SH-SY5Y (cell line): ENCODE measurements around the gene CCN6.

ENCODE experiments used
- GATA2 ChIP-seq: IDR thresholded peaks from 2 replicates; pipeline ENCODE4 v1.6.1; 2011; ENCODE audit warnings: mild to moderate bottlenecking, low read depth, low read length
- GATA3 ChIP-seq: IDR thresholded peaks from 2 replicates; pipeline ENCODE4 v1.6.1; 2011; ENCODE audit warnings: low read depth, mild to moderate bottlenecking, low read length, moderate library complexity

Gene CCN6

GRCh38 chr6:112054555-112055190 lies 769 bp downstream of the CCN6 start:
- TF ChIP-seq GATA3 (no peak), GATA2 (no peak)

GRCh38 chr6:112058243-112059032 lies 4.5 kb downstream of the CCN6 start:
- TF ChIP-seq GATA2 (no peak), GATA3 (no peak)

GRCh38 chr6:112061605-112062004 lies 7.7 kb downstream of the CCN6 start:
- TF ChIP-seq GATA3 (no peak), GATA2 (no peak)

- TF ChIP-seq GATA2 (no peak), GATA3 (no peak)
Observed at GRCh38 chr6:112062966-112063365, 9.1 kb downstream of the CCN6 start.

- TF ChIP-seq GATA2 (no peak), GATA3 (no peak)
Observed at GRCh38 chr6:112065426-112065986, 11.6 kb downstream of the CCN6 start.

GRCh38 chr6:112066606-112067005 lies 12.7 kb downstream of the CCN6 start:
- TF ChIP-seq GATA3 (no peak), GATA2 (no peak)

GRCh38 chr6:112081569-112081968 lies 27.7 kb downstream of the CCN6 start:
- no peak for TF ChIP-seq GATA3
- TF ChIP-seq GATA2 = no peak

GRCh38 chr6:112085286-112086065 lies 31.6 kb downstream of the CCN6 start:
- TF ChIP-seq GATA3 (no peak), GATA2 (no peak)

- peak; percentile 41; the same call in 1 of the 2 replicates for TF ChIP-seq GATA3
- TF ChIP-seq GATA2 = no peak; the same call in 1 of the 2 replicates
Observed at GRCh38 chr6:112086744-112087135, 32.8 kb downstream of the CCN6 start.

GRCh38 chr6:112087136-112087911 lies 33.4 kb downstream of the CCN6 start, which contains the start of the genes FAM229B and TUBE1:
Gene FAM229B (plus strand): TSS chr6:112087591. CDS start chr6:112099284, 11,693 bp downstream.
Gene TUBE1 (minus strand): TSS chr6:112087482. CDS start chr6:112087434, 48 bp downstream.
- TF ChIP-seq GATA3 = no peak
- TF ChIP-seq GATA2 = no peak

- TF ChIP-seq GATA3 = no peak
Observed at GRCh38 chr6:112087916-112088315, 34.0 kb downstream of the CCN6 start.

- TF ChIP-seq GATA3 (no peak), GATA2 (no peak)
Observed at GRCh38 chr6:112096901-112097300, 43.0 kb downstream of the CCN6 start.

GRCh38 chr6:112100561-112100960 lies 46.7 kb downstream of the CCN6 start:
- TF ChIP-seq GATA3 (no peak), GATA2 (no peak)

- TF ChIP-seq GATA3 (no peak), GATA2 (no peak)
Observed at GRCh38 chr6:112106562-112106961, 52.7 kb downstream of the CCN6 start.

- TF ChIP-seq GATA3 (no peak), GATA2 (no peak)
Observed at GRCh38 chr6:112109262-112109661, 55.4 kb downstream of the CCN6 start.
